HG03039 (cell line): ENCODE results near the gene ADAM17.

ENCODE experiments used
- ATAC-seq: cut with Tn5 transposase; IDR thresholded peaks from one replicate; pipeline ENCODE4 v1.9.1; 2021; ENCODE audit warnings: mild to moderate bottlenecking, moderate library complexity; ENCODE audit not compliant: unreplicated experiment

Gene ADAM17

GRCh38 chr2:9474361-9475057, 81.1 kb downstream of the ADAM17 start, which contains the start of gene IAH1:
TSS of gene IAH1 (plus strand) at chr2:9474551. CDS start at chr2:9474567, 16 bp downstream.
- ATAC-seq = peak; percentile 63

DNA sequence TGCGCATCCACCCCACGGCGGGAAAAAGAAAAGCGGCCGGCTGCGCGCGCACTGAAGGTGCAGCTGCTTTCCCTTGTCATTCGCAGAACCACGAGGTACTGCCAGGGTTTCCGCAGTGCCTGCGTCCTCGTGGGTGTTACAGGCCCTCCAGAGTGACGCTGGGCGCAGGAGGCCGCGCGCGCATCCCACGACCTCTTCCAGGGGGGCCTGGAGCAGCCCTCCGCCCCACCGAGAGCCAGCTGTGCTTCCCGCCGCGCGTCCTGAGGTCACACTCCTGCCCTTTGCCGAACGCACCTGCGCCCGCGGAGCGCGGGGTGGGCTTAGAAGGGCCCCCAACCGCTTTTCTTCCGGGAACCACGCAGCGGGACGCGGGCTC, 81.7 kb downstream of the ADAM17 start:
- ATAC-seq = peak; percentile 7

- no peak for ATAC-seq
These were observed 82.2 kb downstream of the ADAM17 start for GRCh38 chr2:9473308-9473984.

- ATAC-seq = no peak
These were observed 83.1 kb downstream of the ADAM17 start for GRCh38 chr2:9472511-9472910.

DNA sequence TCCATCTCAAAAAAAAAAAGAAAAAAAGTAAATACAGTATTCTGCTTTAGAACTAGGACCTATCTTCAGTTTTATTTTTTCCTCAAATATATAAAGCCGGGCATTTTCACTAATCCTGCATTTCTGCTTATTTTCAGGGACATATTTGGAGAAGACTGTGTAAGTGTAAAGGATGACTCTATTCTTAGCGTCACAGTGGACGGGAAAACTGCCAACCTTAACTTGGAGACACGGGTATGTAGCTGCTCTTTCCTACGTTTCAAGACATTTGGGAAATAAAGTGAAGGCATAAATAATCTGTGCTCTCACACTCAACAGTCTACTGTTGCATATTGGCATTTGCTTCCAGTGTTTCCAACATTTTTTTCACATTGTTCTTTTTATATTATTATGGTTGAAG, 84.4 kb downstream of the ADAM17 start:
- no peak for ATAC-seq

DNA sequence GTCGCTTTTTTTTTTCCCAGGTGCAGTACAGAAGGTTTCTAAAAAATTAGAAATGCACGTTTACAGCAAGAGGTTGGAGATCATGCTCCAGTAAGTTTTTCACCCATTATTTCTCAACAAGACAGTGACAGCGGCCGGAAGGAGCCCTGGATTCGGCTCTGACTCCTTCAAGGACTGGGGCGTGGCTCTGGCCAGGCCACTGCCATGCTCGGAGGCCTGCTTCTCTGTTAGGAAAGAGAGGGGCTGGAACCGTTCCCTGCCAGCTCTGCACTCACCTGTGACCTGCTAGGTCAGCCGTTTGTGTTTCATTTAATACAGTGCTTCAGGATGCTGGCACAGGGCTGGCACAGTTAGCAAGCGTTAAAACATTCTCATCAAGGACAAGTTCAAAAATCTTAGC, 87.9 kb downstream of the ADAM17 start:
- ATAC-seq = no peak

- ATAC-seq = no peak
These were observed 89.4 kb downstream of the ADAM17 start for GRCh38 chr2:9466147-9466683.

- ATAC-seq = no peak
These were observed 90.5 kb downstream of the ADAM17 start for GRCh38 chr2:9465170-9465569.

- ATAC-seq = no peak
These were observed 92.0 kb downstream of the ADAM17 start for GRCh38 chr2:9463698-9464034.

- ATAC-seq = no peak
These were observed 92.5 kb downstream of the ADAM17 start for GRCh38 chr2:9462886-9463697.

DNA sequence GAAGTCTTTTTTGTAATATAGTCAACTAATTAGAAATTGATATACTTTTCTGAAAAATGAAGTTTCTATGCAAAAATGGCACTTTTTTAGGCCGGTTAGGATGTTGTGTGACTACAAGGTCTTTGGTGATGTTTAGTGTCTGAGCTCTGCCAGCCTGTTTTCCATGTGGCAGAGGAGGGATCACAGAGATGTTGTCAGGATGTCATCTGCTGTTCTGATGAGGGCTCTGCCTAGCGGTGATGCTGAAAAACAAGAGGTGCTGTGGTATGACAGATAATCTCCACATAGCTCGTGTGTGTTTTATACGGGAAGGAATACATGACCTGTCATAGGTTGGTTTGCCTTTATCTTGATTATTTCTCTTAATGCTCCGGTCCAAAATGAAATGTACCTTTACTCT, 93.3 kb downstream of the ADAM17 start:
- no peak for ATAC-seq

GRCh38 chr2:9461079-9461478, 94.6 kb downstream of the ADAM17 start:
- no peak for ATAC-seq

DNA sequence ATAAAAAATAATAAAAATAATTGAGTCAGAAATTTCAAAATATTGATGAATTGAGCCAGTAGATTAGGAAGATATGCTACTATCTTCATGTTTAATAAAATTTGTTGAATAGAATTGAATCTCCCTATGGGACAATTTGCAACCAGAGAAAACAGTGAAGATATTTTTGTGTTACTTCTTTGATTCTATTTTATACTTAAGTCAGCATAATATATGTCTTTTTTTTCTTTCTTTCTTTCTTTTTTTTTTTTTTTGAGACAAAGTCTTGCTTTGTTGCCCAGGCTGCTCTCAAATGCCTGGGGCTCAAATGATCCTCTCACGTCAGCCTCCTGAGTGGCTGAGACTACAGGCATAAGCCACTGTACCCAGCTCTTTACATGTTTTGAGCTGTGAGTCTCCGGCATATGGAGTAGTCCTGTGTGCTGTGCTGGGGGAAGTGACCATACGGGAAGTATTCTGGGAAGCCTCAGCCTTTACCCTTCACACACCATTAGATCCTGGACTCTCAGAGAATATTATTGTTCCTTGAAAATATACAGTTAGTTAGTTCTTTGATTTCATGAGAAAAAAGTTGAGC, 95.1 kb downstream of the ADAM17 start:
- no peak for ATAC-seq

- no peak for ATAC-seq
These were observed 104.4 kb downstream of the ADAM17 start for GRCh38 chr2:9451231-9451630.

- ATAC-seq = no peak
These were observed 110.5 kb downstream of the ADAM17 start for GRCh38 chr2:9445089-9445488.

- ATAC-seq = no peak
These were observed 112.1 kb downstream of the ADAM17 start for GRCh38 chr2:9443526-9443925.

DNA sequence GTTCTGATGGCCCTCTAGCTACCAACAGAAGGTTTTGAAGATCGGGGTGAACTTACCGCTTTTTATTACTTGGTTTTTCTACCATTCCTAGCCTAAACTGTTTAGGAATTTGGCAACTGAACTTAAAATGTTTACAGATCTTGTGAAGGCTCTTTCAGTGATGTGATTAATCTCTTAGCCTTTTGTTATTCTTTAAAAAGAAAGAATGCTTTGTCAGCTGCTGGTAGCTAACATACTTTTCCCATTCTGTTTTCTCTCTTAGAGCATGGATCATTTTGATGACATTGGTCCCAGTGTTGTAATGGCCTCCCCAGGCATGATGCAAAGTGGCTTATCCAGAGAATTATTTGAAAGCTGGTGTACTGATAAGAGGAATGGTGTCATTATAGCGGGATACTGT, 114.1 kb downstream of the ADAM17 start:
- no peak for ATAC-seq

DNA sequence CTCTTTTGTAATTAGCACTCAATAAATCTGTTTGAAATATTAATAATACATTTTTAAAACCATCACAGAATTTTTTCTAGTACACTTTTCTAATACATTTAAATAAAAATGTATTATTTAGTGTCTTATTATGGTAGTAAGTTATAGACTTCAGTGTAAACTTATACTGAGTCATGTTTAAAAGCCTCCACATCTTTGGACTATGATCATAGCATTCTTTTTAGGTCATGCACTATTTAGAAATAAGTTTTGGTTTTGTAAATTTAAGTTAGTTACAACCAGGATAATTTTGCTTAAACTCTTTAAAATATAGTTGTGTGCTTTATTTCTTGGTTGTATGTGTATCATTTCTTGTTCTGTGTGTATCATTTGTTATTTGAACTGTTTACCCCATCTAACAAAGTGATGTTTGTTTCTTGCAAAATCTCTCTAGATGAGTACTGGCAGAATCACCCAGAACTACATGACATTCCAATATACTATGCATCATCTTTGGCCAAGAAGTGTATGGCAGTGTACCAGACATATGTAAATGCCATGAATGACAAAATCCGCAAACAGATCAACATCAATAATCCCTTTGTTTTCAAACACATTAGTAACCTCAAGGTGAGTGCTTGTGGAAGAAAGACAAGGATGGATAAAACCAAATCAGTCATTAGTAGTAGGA, 115.4 kb downstream of the ADAM17 start:
- ATAC-seq = no peak

GRCh38 chr2:9439536-9439935, 116.1 kb downstream of the ADAM17 start:
- no peak for ATAC-seq
